ENCODE results near the gene ADGRA1. TPM values are rescaled to one million over a fixed set of nuclear protein-coding genes. Genes with fewer than 3 reads are reported as not detected.

Gene ADGRA1
- total RNA-seq, 1 donor, result not detected

DNA sequence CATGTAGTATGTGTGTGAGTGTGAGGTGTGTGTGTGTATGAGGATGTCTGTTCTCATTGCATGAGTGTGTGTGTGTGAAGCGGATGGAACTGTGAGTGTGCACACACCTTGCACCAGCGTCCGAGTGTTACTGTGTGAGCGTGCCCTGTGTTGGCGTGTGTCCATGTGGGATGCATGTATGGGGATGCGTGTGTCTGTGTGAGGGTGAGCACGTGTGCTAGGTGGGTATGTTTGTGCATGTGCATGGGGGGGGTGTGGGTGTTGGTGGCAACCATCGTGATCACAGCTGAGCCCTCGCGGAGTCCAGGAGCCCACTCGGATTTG lies 78.7 kb downstream of the ADGRA1 start:
- no peak overlapping the region for H3K4me3 ChIP-seq (ENCODE audit: low read depth, low read length)
- no peak for DNase-seq (ENCODE audit: low read depth)
- TF ChIP-seq, protein P1, sequence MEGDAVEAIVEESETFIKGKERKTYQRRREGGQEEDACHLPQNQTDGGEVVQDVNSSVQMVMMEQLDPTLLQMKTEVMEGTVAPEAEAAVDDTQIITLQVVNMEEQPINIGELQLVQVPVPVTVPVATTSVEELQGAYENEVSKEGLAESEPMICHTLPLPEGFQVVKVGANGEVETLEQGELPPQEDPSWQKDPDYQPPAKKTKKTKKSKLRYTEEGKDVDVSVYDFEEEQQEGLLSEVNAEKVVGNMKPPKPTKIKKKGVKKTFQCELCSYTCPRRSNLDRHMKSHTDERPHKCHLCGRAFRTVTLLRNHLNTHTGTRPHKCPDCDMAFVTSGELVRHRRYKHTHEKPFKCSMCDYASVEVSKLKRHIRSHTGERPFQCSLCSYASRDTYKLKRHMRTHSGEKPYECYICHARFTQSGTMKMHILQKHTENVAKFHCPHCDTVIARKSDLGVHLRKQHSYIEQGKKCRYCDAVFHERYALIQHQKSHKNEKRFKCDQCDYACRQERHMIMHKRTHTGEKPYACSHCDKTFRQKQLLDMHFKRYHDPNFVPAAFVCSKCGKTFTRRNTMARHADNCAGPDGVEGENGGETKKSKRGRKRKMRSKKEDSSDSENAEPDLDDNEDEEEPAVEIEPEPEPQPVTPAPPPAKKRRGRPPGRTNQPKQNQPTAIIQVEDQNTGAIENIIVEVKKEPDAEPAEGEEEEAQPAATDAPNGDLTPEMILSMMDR (IDR thresholded peaks at IDR 0.05; ENCODE audit: insufficient read depth, low read length), result no peak

DNA sequence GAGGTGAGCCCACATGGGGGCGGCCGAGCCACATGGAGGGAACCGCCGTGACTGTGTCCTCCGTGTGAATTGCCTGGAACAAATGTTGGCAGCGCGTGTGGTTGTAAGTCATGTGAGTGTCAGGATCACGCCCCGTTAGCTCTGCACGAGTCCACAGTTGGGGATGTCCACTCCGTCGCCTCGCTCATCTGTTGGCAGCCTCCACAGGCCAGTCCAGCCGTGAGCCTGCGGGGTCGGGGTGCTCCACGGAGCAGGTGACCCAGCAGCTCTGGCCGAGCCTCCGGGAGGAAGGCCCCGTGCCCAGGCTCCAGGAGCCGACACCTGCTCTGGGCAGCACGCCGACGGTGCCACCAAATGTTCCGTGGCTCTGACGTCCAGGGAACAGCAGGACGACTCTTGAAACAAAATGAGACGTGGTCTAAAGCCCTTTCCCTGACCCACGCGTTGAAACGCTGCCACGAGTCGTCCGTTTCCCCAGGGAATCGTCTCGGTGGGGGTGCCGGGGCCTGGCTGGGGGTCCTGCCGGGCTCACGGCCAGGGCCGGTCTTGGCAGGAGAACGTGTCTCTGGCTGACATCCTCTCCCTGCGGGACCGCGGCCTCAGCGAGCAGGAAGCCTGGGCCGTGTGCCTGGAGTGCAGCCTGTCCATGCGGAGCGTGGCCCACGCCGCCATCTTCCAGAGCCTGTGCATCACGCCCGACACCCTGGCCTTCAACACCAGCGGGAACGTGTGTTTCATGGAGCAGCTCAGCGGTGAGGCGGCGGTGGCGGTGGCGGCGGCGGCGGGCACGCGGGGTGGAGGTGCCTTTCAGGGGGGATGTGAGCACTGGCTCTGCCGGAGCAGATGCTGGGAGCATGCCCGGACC lies 79.3 kb downstream of the ADGRA1 start:
- H3K4me3 ChIP-seq (ENCODE audit: low read depth, low read length), result no peak overlapping the region
- TF ChIP-seq, protein P1 (IDR thresholded peaks at IDR 0.05; ENCODE audit: insufficient read depth, low read length), result no peak
- no peak for DNase-seq (ENCODE audit: low read depth)

- TF ChIP-seq, protein P1 (IDR thresholded peaks at IDR 0.05; ENCODE audit: insufficient read depth, low read length), result no peak
- no peak for DNase-seq (ENCODE audit: low read depth)
- H3K4me3 ChIP-seq (ENCODE audit: low read depth, low read length), result no peak overlapping the region
These were observed 80.2 kb downstream of the ADGRA1 start for GRCh38 chr10:133167693-133168616.

GRCh38 chr10:133168617-133169031 lies 80.9 kb downstream of the ADGRA1 start:
- no peak overlapping the region for H3K4me3 ChIP-seq (ENCODE audit: low read depth, low read length)
- TF ChIP-seq, protein P1 (IDR thresholded peaks at IDR 0.05; ENCODE audit: insufficient read depth, low read length), result no peak
- DNase-seq (ENCODE audit: low read depth), result no peak

DNA sequence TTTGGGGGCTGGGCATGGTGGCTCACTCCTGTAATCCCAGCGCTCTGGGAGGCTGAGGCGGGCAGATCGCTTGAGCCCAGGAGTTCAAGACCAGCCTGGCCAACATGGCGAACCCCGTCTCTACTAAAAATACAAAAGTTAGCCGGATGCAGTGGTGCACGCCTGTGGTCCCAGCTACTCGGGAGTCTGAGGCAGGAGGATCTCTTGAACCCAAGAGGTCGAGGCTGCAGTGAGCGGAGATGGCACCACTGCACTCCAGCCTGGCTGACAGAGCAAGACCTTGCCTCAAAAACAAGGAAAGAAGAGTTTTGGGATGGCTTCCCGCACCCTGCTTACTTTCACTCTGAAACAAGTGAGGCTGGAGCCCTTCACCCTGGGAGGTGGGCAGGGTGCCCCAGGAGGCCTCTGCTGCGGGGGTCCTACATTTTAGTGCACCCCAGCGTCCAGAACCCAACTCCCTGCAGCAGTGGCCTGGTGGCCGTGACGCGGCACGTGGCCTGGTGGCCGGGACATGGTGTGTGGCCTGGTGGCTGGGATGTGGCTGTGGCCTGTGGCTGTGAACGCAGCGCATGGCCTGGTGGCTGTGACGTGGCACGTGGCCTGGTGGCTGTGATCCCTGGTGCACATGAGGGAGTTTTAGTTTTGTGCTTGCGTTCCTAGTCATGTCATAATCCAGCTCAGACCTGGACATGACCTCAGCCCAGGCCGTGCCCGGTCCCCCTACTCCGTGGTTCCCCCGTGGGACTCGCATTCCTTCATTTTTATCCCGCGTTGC lies 81.6 kb downstream of the ADGRA1 start:
- no peak for DNase-seq (ENCODE audit: low read depth)
- TF ChIP-seq, protein P1 (IDR thresholded peaks at IDR 0.05; ENCODE audit: insufficient read depth, low read length), result no peak

DNA sequence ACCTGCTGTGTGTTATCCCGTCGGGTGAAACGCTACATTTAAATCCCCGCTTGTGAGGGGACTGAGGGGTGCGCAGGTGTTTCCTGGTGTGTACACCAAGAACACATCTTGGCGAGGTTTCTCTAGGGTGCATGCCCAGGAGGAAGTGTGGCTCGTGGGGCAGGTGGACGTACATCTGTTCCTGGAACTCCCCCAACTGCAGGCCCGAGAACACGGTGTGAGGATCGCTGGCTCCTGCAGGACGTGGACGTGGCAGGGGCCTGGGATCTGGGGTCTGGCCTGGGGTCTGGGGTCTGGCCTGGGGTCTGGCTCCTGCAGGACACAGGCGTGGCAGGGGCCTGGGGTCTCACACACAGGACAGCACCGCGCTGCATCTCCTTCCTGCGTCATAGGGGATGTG lies 82.4 kb downstream of the ADGRA1 start:
- TF ChIP-seq, protein P1 (IDR thresholded peaks at IDR 0.05; ENCODE audit: insufficient read depth, low read length), result no peak
- no peak overlapping the region for H3K4me3 ChIP-seq (ENCODE audit: low read depth, low read length)
- no peak for DNase-seq (ENCODE audit: low read depth)

More for the DNA sequence above, 81.6 kb downstream of the ADGRA1 start:
- no peak overlapping the region for H3K4me3 ChIP-seq (ENCODE audit: low read depth, low read length)
